GM12873 (cell line): ENCODE results near the gene UFC1.

ENCODE experiments used
- TF ChIP-seq, protein P1 (sequence below): IDR thresholded peaks from 2 replicates; pipeline ENCODE4 v1.5.1; 2012; ENCODE audit warnings: low read depth, mild to moderate bottlenecking, moderate library complexity, low read length, control low read depth; ENCODE audit not compliant: insufficient read depth; ENCODE audit errors: missing control alignments

Gene UFC1

GRCh38 chr1:161153682-161154337 lies at the start of gene UFC1:
Gene UFC1, plus strand, starts transcription at chr1:161153978. Its CDS starts 20 bp downstream, at chr1:161153998.
- TF ChIP-seq, protein P1, sequence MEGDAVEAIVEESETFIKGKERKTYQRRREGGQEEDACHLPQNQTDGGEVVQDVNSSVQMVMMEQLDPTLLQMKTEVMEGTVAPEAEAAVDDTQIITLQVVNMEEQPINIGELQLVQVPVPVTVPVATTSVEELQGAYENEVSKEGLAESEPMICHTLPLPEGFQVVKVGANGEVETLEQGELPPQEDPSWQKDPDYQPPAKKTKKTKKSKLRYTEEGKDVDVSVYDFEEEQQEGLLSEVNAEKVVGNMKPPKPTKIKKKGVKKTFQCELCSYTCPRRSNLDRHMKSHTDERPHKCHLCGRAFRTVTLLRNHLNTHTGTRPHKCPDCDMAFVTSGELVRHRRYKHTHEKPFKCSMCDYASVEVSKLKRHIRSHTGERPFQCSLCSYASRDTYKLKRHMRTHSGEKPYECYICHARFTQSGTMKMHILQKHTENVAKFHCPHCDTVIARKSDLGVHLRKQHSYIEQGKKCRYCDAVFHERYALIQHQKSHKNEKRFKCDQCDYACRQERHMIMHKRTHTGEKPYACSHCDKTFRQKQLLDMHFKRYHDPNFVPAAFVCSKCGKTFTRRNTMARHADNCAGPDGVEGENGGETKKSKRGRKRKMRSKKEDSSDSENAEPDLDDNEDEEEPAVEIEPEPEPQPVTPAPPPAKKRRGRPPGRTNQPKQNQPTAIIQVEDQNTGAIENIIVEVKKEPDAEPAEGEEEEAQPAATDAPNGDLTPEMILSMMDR = no peak

DNA sequence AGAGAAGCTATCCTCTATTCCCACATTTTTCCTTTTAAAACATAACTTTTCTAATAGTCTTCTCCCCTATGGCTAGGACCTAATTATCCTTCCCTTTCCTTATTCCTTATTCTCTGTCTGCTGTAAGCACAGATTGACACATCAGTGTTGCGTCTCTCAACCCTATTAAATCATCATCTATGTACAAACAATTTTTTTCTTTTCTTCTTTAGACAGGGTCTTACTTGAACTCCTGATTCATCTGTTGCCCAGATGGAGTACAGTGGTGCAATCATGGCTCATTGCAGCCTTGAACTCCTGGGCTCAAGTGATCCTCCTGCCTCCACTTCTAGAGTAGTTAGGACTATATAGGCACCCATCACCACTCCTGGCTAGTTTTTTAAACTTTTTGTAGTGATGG lies 47.3 kb upstream of the UFC1 start:
- TF ChIP-seq, protein P1 = no peak

GRCh38 chr1:161111117-161111516 lies 42.7 kb upstream of the UFC1 start:
- TF ChIP-seq, protein P1 = no peak

DNA sequence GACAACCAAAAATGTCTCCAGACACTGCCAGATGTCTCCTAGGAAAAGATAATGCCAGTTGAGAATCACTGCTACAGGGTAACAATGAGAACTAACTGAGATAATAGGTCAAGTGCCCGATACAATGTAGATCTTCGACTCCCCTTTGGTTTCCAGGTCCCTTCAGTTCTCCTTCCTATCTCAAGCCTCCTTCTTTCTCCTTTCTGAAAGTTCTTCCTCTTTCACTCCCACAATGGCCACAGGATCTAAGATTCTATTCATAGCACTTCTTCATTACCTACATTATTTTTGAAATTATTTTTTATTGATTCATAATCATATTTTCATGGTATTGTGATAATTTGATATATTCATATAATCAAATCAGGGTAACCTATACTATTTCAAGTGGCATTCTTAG lies 42.3 kb upstream of the UFC1 start:
- TF ChIP-seq, protein P1 = no peak

DNA sequence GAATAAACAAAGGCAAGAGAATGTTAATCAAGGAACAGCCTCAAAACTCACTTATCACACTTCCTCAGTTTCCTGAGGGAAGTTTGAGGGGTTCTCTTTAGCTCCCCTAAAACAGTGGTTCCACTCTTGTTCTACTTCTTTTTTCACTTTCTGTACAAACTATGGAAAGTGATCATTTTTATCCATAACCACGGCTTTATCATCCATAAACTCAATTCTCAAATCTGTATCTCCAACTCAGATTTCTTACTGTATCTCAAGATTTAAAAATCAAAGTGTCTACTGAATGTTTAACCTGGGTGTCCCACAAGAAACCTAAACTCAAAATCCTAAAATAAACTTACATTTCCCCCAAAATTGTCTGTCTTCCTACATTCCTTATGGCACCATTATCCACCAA lies 39.9 kb upstream of the UFC1 start:
- TF ChIP-seq, protein P1 = no peak

GRCh38 chr1:161114556-161114955 lies 39.2 kb upstream of the UFC1 start:
- TF ChIP-seq, protein P1 = no peak

DNA sequence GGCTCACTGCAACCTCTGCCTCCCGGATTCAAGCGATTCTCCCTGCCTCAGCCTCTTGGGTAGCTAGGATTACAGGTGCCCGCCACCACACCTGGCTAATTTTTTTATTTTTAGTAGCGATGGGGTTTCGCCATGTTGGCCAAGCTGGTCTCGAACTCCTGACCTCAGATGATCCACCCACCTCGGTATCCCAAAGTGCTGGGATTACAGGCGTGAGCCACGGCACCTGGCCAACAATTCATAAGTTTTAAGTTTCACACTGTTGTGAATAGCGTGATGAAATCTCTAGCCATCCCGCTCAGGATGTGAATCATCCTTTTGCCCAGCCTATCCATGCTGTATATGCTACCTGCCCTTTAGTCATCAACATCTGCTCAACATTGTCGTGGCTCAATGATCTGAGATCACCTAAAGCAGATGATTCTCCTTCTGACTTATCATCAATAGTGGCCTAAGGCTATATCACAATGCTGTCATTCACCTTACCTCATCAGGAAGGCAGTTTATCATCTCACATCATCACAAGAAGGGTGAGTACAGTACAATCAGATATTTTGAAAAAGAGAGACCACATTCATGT lies 38.6 kb upstream of the UFC1 start:
- TF ChIP-seq, protein P1 = no peak
